H1 (cell line): ENCODE measurements around the gene DRAXIN. TPM values are rescaled to one million over a fixed set of nuclear protein-coding genes. Genes with fewer than 3 reads are reported as not detected.

ENCODE experiments used
- CTCF ChIA-PET: fragments of 300-600 bp; sonication (Branson Sonifier 250); formaldehyde crosslinking; loops from one replicate; lab custom pipeline; 2021; ENCODE audit not compliant: partially characterized antibody; lab: Charles Lee
- POLR2A ChIA-PET: fragments of 300-600 bp; sonication (Branson Sonifier 250); formaldehyde crosslinking; loops from one replicate; lab custom pipeline; 2021; ENCODE audit warnings: inconsistent platforms; ENCODE audit not compliant: partially characterized antibody; lab: Charles Lee
- DNase-seq, 2 experiments: peaks; one replicate each; pipeline versions ENCODE4 v3.0.0 to v3.0.0-alpha.2; 2010 to 2022; ENCODE audit warnings: low spot score in 2 of 2, low read depth in 1 of 2, mixed read lengths in 1 of 2
- FAIRE-seq: peaks from 2 replicates; lab custom pipeline; 2011; peaks lifted over from hg19 to GRCh38; lab: Jason Lieb, UNC
- H2AFZ ChIP-seq: 2 replicates; pipeline ENCODE4 v1.8.1; 2012; ENCODE audit warnings: low read length, inconsistent platforms
- H2AK5ac ChIP-seq: 2 replicates; pipeline ENCODE4 v1.6.1; 2013; ENCODE audit warnings: low read depth, low read length
- H2BK120ac ChIP-seq: replicated peaks from 2 replicates; pipeline ENCODE3; 2013; ENCODE audit warnings: low read depth, low read length, inconsistent platforms
- H2BK12ac ChIP-seq: 2 replicates; pipeline ENCODE4 v1.6.1; 2013; ENCODE audit warnings: low read depth, low read length
- H2BK15ac ChIP-seq: 2 replicates; pipeline ENCODE4 v1.6.1; 2013; ENCODE audit warnings: low read length
- H2BK20ac ChIP-seq: 2 replicates; pipeline ENCODE4 v1.6.1; 2013; ENCODE audit warnings: low read length
- H2BK5ac ChIP-seq: 2 replicates; pipeline ENCODE4 v1.6.1; 2013; ENCODE audit warnings: low read depth, low read length
- H3K14ac ChIP-seq: 2 replicates; pipeline ENCODE4 v1.6.1; 2013; ENCODE audit warnings: inconsistent platforms; ENCODE audit not compliant: insufficient read length
- H3K18ac ChIP-seq: 2 replicates; pipeline ENCODE4 v1.6.1; 2013; ENCODE audit warnings: low read length; ENCODE audit errors: extremely low read depth
- H3K23ac ChIP-seq: 2 replicates; pipeline ENCODE4 v1.6.1; 2013; ENCODE audit warnings: inconsistent platforms; ENCODE audit not compliant: insufficient read length
- H3K23me2 ChIP-seq: 2 replicates; pipeline ENCODE4 v1.6.1; 2013; ENCODE audit warnings: low read depth, low read length
- H3K27ac ChIP-seq: 2 replicates; pipeline ENCODE4 v1.6.1; 2011; ENCODE audit warnings: low read depth, low read length, inconsistent platforms
- H3K27me3 ChIP-seq, 4 experiments: replicated peaks in 1 of 4; 1 replicate in 1 of 4; 2 replicates in 3 of 4; pipeline versions ENCODE4 v1.6.1 to v1.8.1; 2011 to 2013; ENCODE audit warnings: low read length in 3 of 4, mild to moderate bottlenecking in 3 of 4, inconsistent platforms in 2 of 4, mixed read lengths in 2 of 4, moderate library complexity in 1 of 4; ENCODE audit not compliant: control insufficient read depth in 3 of 4, insufficient read depth in 3 of 4; ENCODE audit errors: extremely low read depth in 1 of 4
- H3K36me3 ChIP-seq, 4 experiments: 2 replicates each; pipeline versions ENCODE4 v1.6.1 to v1.8.1; 2011 to 2013; ENCODE audit warnings: mild to moderate bottlenecking in 4 of 4, low read length in 3 of 4, moderate library complexity in 2 of 4, control low read depth in 1 of 4, inconsistent platforms in 1 of 4; ENCODE audit not compliant: insufficient read depth in 4 of 4, control insufficient read depth in 2 of 4
- H3K4ac ChIP-seq: replicated peaks from 2 replicates; pipeline ENCODE3; 2013; ENCODE audit warnings: low read length, low read depth, mixed read lengths, inconsistent platforms; ENCODE audit not compliant: insufficient read length
- H3K4me1 ChIP-seq, 4 experiments: replicated peaks in 1 of 4; 1 replicate in 1 of 4; 2 replicates in 3 of 4; pipeline versions ENCODE4 v1.6.1 to v1.8.1; 2011 to 2013; ENCODE audit warnings: low read length in 3 of 4, inconsistent platforms in 2 of 4, mixed read lengths in 1 of 4; ENCODE audit not compliant: insufficient read depth in 4 of 4, control insufficient read depth in 3 of 4
- H3K4me2 ChIP-seq, 2 experiments: 2 replicates each; pipeline versions ENCODE4 v1.6.1 to v1.8.1; 2011 to 2013; ENCODE audit warnings: low read depth in 2 of 2, low read length in 2 of 2, control low read depth in 1 of 2, inconsistent platforms in 1 of 2, mild to moderate bottlenecking in 1 of 2; ENCODE audit not compliant: insufficient read depth in 1 of 2
- H3K4me3 ChIP-seq, 4 experiments: fragments of 200-600, 300-600 bp in 1 of 4; sonication (generic), shearing (Covaris generic), sonication (Bioruptor Twin) in 1 of 4; 2 replicates each; pipeline versions ENCODE4 v1.5.1 to v1.8.1; 2011 to 2016; ENCODE audit warnings: low read length in 4 of 4, low read depth in 3 of 4, control low read depth in 2 of 4, inconsistent platforms in 2 of 4, mild to moderate bottlenecking in 2 of 4, mixed read lengths in 1 of 4, moderate library complexity in 1 of 4; ENCODE audit not compliant: insufficient read depth in 2 of 4; ENCODE audit errors: extremely low read depth in 1 of 4
- H3K56ac ChIP-seq: replicated peaks from 2 replicates; pipeline ENCODE3; 2013; ENCODE audit warnings: low read depth, mild to moderate bottlenecking, mixed read lengths, low read length, inconsistent platforms; ENCODE audit not compliant: insufficient read length
- H3K79me1 ChIP-seq: 2 replicates; pipeline ENCODE4 v1.6.1; 2013; ENCODE audit warnings: low read depth, low read length, control low read depth
- H3K79me2 ChIP-seq, 2 experiments: 2 replicates each; pipeline versions ENCODE4 v1.6.1 to v1.8.1; 2012 to 2013; ENCODE audit warnings: low read length in 2 of 2, mild to moderate bottlenecking in 2 of 2, inconsistent platforms in 1 of 2; ENCODE audit not compliant: insufficient read depth in 2 of 2, control insufficient read depth in 1 of 2
- H3K9ac ChIP-seq, 4 experiments: replicated peaks in 1 of 4; 1 replicate in 1 of 4; 2 replicates in 3 of 4; pipeline versions ENCODE4 v1.6.1 to v1.8.1; 2011 to 2013; ENCODE audit warnings: low read depth in 3 of 4, low read length in 3 of 4, control low read depth in 2 of 4, mild to moderate bottlenecking in 2 of 4, moderate library complexity in 2 of 4, inconsistent platforms in 1 of 4; ENCODE audit errors: extremely low read depth in 1 of 4
- H3K9me3 ChIP-seq, 2 experiments: 2 replicates each; pipeline versions ENCODE4 v1.6.1 to v1.8.1; 2012 to 2013; ENCODE audit warnings: mild to moderate bottlenecking in 2 of 2, moderate library complexity in 2 of 2, control low read depth in 1 of 2, inconsistent platforms in 1 of 2, low read depth in 1 of 2, low read length in 1 of 2, mixed read lengths in 1 of 2; ENCODE audit not compliant: insufficient read depth in 2 of 2
- H4K20me1 ChIP-seq, 2 experiments: replicated peaks in 1 of 2; 2 replicates each; pipeline versions ENCODE3 to v1.8.1; 2011 to 2013; ENCODE audit warnings: inconsistent platforms in 2 of 2, low read length in 2 of 2, mild to moderate bottlenecking in 1 of 2; ENCODE audit not compliant: insufficient read depth in 2 of 2, control insufficient read depth in 1 of 2
- H4K5ac ChIP-seq: 2 replicates; pipeline ENCODE4 v1.6.1; 2013; ENCODE audit warnings: low read length, low read depth, mixed read lengths, inconsistent platforms; ENCODE audit not compliant: insufficient read length
- H4K8ac ChIP-seq: 2 replicates; pipeline ENCODE4 v1.8.0; 2013; ENCODE audit warnings: mild to moderate bottlenecking, moderate library complexity, low read length, inconsistent platforms; ENCODE audit not compliant: insufficient read depth; ENCODE audit errors: extremely low read depth
- H4K91ac ChIP-seq: replicated peaks from 2 replicates; pipeline ENCODE3; 2013; ENCODE audit warnings: low read length, mixed read lengths, inconsistent platforms; ENCODE audit not compliant: insufficient read length
- BCL11A ChIP-seq, 2 experiments: IDR thresholded peaks; one replicate each; pipeline ENCODE4 v1.6.1; 2011; ENCODE audit warnings: low read depth in 2 of 2, low read length in 2 of 2, mild to moderate bottlenecking in 2 of 2
- CHD1 ChIP-seq: IDR thresholded peaks from 2 replicates; pipeline ENCODE4 v1.6.1; 2012; ENCODE audit warnings: low read depth, low read length, improper control_type of control experiment
- E2F6 ChIP-seq: IDR thresholded peaks from 2 replicates; pipeline ENCODE4 v1.6.1; 2012; ENCODE audit warnings: inconsistent platforms
- NRF1 ChIP-seq: IDR thresholded peaks from 2 replicates; pipeline ENCODE4 v1.6.1; 2011; ENCODE audit warnings: mild to moderate bottlenecking, low read depth, low read length, improper control_type of control experiment
- POLR2A ChIP-seq, 2 experiments: IDR thresholded peaks; 1 replicate in 1 of 2; 2 replicates in 1 of 2; pipeline ENCODE4 v1.6.1; 2011; ENCODE audit warnings: low read depth in 2 of 2, low read length in 2 of 2, mild to moderate bottlenecking in 2 of 2; ENCODE audit errors: control extremely low read depth in 1 of 2
- POU5F1 ChIP-seq: IDR thresholded peaks from 2 replicates; pipeline ENCODE4 v1.6.1; 2011; ENCODE audit warnings: low read depth, mild to moderate bottlenecking, low read length, moderate library complexity
- SIN3A ChIP-seq, 2 experiments: IDR thresholded peaks in 1 of 2; conservative IDR thresholded peaks in 1 of 2; 2 replicates each; pipeline ENCODE4 v1.6.1; 2011 to 2012; ENCODE audit warnings: low read length in 2 of 2, improper control_type of control experiment in 1 of 2, low read depth in 1 of 2, mild to moderate bottlenecking in 1 of 2
- SP4 ChIP-seq: IDR thresholded peaks from 2 replicates; pipeline ENCODE4 v1.6.1; 2012; ENCODE audit warnings: low read length, inconsistent platforms
- TEAD4 ChIP-seq: IDR thresholded peaks from 2 replicates; pipeline ENCODE4 v1.6.1; 2012; ENCODE audit warnings: low read depth, low read length, inconsistent platforms, mixed read lengths
- WGBS, 2 experiments: shearing (Covaris generic) in 1 of 2; methylation state at CpG; one replicate each; pipeline versions ENCODE4 v1.1.6 to v1.1.7; 2013 to 2015; ENCODE audit warnings: low lambda C conversion rate in 2 of 2, mixed read lengths in 2 of 2, inconsistent platforms in 1 of 2, low coverage in 1 of 2, missing lambda C conversion rate in 1 of 2; ENCODE audit not compliant: insufficient replicate concordance in 2 of 2, insufficient coverage in 1 of 2, insufficient read length in 1 of 2; ENCODE audit errors: extremely low coverage in 1 of 2, missing lambda C conversion rate in 1 of 2; 5-methylcytosine and 5-hydroxymethylcytosine counted together
- polyA plus RNA-seq, 7 experiments: library from polyadenylated mRNA; depleted of rRNA in 3 of 7; stranded (reverse) in 5 of 7; unstranded in 2 of 7; fragments of >200 nt in 5 of 7; fragments of 200-250 nt in 2 of 7; gene quantifications; 1 replicate in 5 of 7; 2 replicates in 1 of 7; 4 replicates in 1 of 7; pipeline versions ENCODE4 v1.2.1 to v1.2.3, GENCODE V29; 2011 to 2013; ENCODE audit warnings: missing spikeins in 2 of 7, mixed read lengths in 2 of 7
- total RNA-seq: library from RNA; stranded (reverse); fragmentation: NEBNext Ultra II Directional; extraction: Animal tissue kit (Norgen Biotek cat#: 25700); gene quantifications from 2 replicates; pipeline ENCODE4 v1.2.1, GENCODE V29; 2021

DRAXIN gene
- total and polyA plus RNA-seq, 2 of the 8 experiments (the other 6 are each of a cell fraction or from before 2014, with no cell fraction given), result 4.6 to 17.6 TPM

- no peaks in the 10 kb centered on the region for H3K27me3 ChIP-seq
- H4K20me1 ChIP-seq, result peaks cover 0 to 3% of the 10 kb centered on the region in 2 experiments
- no peaks in the 10 kb centered on the region for H3K36me3 ChIP-seq
- no peak overlapping the region for H2BK120ac ChIP-seq
- H3K23ac ChIP-seq, result no peak overlapping the region
- ChIA-PET CTCF (interaction anchor here (0.9 to 3.4 kb wide), 11 partner anchors 9 to 110 kb away, joined by 3 to 58 read pairs (median 7); no protein-coding TSS in a partner anchor), POLR2A (interaction anchor here (1.1 to 3.0 kb wide), 6 partner anchors 16 to 53 kb away, joined by 4 to 12 read pairs (median 6); partner anchors contain the start of gene DRAXIN)
- no peak overlapping the region for H2AK5ac ChIP-seq
- no peak overlapping the region; the same call in 1 of the 2 replicates for H2BK12ac ChIP-seq
- no peak for FAIRE-seq
- H3K18ac ChIP-seq, result no peak overlapping the region
- H4K8ac ChIP-seq, result no peak overlapping the region; the same call in 1 of the 2 replicates
- H3K9ac ChIP-seq, result no peak overlapping the region
- H2AFZ ChIP-seq, result no peak overlapping the region
- H4K5ac ChIP-seq, result no peak overlapping the region
- H3K4me1 ChIP-seq, result peaks cover 0 to 11% (median 7%) of the 10 kb centered on the region in 4 experiments; a peak in 6 of 7 replicates
- no peak overlapping the region for H2BK15ac ChIP-seq
- H2BK5ac ChIP-seq, result no peak overlapping the region
- no peak overlapping the region for H3K27ac ChIP-seq
- no peak for DNase-seq
- no peaks in the 10 kb centered on the region for H3K79me2 ChIP-seq
- H2BK20ac ChIP-seq, result no peak overlapping the region
- no peaks in the 10 kb centered on the region for H3K23me2 ChIP-seq
- 88% methylated on average over 4 of the region's 4 CpGs; no CpG with 5 or more reads in 1 of the 2 experiments for WGBS, 2 experiments
- no peak overlapping the region for H4K91ac ChIP-seq
- no peaks in the 10 kb centered on the region for H3K79me1 ChIP-seq
- H3K4me2 ChIP-seq, result no peak overlapping the region
- H3K9me3 ChIP-seq, result no peaks in the 10 kb centered on the region
- H3K4me3 ChIP-seq, result no peak overlapping the region
- no peak overlapping the region for H3K56ac ChIP-seq
- no peak overlapping the region for H3K14ac ChIP-seq
- H3K4ac ChIP-seq, result no peak overlapping the region
- TF ChIP-seq E2F6 (no peak), NRF1 (no peak), BCL11A (IDR thresholded peaks at IDR 0.05; ENCODE audit: low read depth in 2 of 2, low read length in 2 of 2) (no peak), SP4 (no peak), TEAD4 (no peak), POU5F1 (no peak), SIN3A (conservative IDR thresholded peaks at IDR 0.05 in 1 of 2, IDR thresholded peaks at IDR 0.05 in 1 of 2; ENCODE audit: low read depth in 1 of 2, low read length in 2 of 2) (no peak), POLR2A (IDR thresholded peaks at IDR 0.05; ENCODE audit: control extremely low read depth in 1 of 2, low read depth in 2 of 2, low read length in 2 of 2) (no peak), CHD1 (no peak)
Measured at GRCh38 chr1:11721311-11721710, 29.8 kb downstream of the DRAXIN start.
